Upper lobe of left lung (tissue), 4 donors: ENCODE data around the gene WBP2.

Experiments used
- EP300 ChIP-seq, 4 donors: sonication (generic); formaldehyde crosslinking; IDR thresholded peaks; one replicate each; pipeline ENCODE4 v1.5.1; 2017; ENCODE audit warnings: antibody characterized with exemption in 4 of 4, control low read depth in 2 of 4
- POLR2A ChIP-seq, 4 donors: fragments of 450-650 bp; IDR thresholded peaks; one replicate each; pipeline ENCODE4 v1.5.1; 2016 to 2017; ENCODE audit warnings: antibody characterized with exemption in 4 of 4, mild to moderate bottlenecking in 2 of 4
- POLR2AphosphoS5 ChIP-seq, 2 donors: sonication (generic); formaldehyde crosslinking; IDR thresholded peaks; one replicate each; pipeline ENCODE4 v1.5.1; 2017; ENCODE audit warnings: antibody characterized with exemption in 2 of 2
- TF ChIP-seq, protein P1 (sequence below), 6 experiments: fragments of 450-650 bp in 4 of 6; fragments of 200-600 bp in 2 of 6; sonication (generic) in 2 of 6; IDR thresholded peaks; one replicate each; pipeline ENCODE4 v1.5.1; 2016 to 2019; ENCODE audit warnings: antibody characterized with exemption in 6 of 6

DNA sequence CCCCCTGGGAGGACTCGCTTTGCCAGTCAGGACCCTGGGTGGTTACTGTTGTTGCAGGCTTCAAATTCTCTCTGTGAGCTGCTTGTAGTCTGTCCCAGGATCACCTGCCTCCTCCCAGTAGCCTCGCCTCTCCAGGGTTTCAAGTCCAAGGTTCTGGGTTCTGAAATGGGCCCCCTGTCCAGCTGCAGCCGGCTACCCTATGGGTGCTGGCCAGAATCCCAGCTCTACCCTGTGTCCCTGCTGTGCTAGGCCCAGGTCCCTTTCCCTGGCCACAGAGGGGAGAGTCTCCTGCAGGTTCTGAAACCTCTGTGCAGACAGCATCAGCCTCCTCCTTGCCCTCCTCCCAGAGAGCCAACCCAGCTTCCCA lies 32.4 kb downstream of the WBP2 start:
- TF ChIP-seq POLR2AphosphoS5 (IDR thresholded peaks at IDR 0.05) (no peak), EP300 (IDR thresholded peaks at IDR 0.05) (no peak), POLR2A (IDR thresholded peaks at IDR 0.05) (no peak)
- TF ChIP-seq, protein P1, sequence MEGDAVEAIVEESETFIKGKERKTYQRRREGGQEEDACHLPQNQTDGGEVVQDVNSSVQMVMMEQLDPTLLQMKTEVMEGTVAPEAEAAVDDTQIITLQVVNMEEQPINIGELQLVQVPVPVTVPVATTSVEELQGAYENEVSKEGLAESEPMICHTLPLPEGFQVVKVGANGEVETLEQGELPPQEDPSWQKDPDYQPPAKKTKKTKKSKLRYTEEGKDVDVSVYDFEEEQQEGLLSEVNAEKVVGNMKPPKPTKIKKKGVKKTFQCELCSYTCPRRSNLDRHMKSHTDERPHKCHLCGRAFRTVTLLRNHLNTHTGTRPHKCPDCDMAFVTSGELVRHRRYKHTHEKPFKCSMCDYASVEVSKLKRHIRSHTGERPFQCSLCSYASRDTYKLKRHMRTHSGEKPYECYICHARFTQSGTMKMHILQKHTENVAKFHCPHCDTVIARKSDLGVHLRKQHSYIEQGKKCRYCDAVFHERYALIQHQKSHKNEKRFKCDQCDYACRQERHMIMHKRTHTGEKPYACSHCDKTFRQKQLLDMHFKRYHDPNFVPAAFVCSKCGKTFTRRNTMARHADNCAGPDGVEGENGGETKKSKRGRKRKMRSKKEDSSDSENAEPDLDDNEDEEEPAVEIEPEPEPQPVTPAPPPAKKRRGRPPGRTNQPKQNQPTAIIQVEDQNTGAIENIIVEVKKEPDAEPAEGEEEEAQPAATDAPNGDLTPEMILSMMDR (IDR thresholded peaks at IDR 0.05): no peak
